ENCODE results near the gene DCAF11. TPM values are rescaled to one million over a fixed set of nuclear protein-coding genes. Genes with fewer than 3 reads are reported as not detected.

DCAF11 gene
- total RNA-seq, 1 donor from 2014 or later: 75.6 TPM

DNA sequence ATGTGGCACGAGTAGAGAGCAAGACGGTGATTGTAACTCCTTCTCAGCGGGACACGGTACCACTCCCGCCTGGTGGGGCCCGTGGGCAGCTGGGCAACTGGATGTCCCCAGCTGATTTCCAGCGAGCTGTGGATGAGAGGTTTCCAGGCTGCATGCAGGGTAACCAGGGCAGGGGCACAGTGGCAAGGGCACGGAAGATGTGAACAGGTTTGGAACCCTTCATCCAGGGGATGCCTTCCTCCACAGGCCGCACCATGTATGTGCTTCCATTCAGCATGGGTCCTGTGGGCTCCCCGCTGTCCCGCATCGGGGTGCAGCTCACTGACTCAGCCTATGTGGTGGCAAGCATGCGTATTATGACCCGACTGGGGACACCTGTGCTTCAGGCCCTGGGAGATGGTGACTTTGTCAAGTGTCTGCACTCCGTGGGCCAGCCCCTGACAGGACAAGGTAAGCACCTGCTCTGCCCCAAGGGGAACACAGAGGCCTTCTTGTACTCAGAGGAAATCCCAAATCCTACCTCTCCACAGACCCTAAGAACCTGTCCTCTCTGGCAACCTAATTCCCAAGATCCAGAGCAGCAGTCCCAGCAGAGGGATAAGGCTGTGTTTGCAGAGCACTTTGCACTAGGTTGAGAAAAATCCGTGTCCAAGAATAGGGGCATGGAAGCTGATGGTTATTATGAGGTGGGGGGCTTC is 16.2 kb upstream of the DCAF11 start:
- no peak for DNase-seq (ENCODE audit: extremely low spot score in 2 of 2)
- intact Hi-C loops (cut with DNase I): no loop called here
- no peaks in the 10 kb centered on the region for H3K36me3 ChIP-seq
- H3K4me3 ChIP-seq: no peak overlapping the region
- no peaks in the 10 kb centered on the region for H3K9me3 ChIP-seq
- peaks cover 18% of the 10 kb centered on the region for H3K4me1 ChIP-seq
- no peaks in the 10 kb centered on the region for H3K27me3 ChIP-seq
- H3K27ac ChIP-seq: no peak overlapping the region
- TF ChIP-seq POLR2AphosphoS5 (IDR thresholded peaks at IDR 0.05; ENCODE audit: insufficient read depth in 1 of 2, low read depth in 1 of 2) (no peak), POLR2A (IDR thresholded peaks at IDR 0.05) (no peak)
- TF ChIP-seq, protein P1, sequence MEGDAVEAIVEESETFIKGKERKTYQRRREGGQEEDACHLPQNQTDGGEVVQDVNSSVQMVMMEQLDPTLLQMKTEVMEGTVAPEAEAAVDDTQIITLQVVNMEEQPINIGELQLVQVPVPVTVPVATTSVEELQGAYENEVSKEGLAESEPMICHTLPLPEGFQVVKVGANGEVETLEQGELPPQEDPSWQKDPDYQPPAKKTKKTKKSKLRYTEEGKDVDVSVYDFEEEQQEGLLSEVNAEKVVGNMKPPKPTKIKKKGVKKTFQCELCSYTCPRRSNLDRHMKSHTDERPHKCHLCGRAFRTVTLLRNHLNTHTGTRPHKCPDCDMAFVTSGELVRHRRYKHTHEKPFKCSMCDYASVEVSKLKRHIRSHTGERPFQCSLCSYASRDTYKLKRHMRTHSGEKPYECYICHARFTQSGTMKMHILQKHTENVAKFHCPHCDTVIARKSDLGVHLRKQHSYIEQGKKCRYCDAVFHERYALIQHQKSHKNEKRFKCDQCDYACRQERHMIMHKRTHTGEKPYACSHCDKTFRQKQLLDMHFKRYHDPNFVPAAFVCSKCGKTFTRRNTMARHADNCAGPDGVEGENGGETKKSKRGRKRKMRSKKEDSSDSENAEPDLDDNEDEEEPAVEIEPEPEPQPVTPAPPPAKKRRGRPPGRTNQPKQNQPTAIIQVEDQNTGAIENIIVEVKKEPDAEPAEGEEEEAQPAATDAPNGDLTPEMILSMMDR (IDR thresholded peaks at IDR 0.05): no peak

DNA sequence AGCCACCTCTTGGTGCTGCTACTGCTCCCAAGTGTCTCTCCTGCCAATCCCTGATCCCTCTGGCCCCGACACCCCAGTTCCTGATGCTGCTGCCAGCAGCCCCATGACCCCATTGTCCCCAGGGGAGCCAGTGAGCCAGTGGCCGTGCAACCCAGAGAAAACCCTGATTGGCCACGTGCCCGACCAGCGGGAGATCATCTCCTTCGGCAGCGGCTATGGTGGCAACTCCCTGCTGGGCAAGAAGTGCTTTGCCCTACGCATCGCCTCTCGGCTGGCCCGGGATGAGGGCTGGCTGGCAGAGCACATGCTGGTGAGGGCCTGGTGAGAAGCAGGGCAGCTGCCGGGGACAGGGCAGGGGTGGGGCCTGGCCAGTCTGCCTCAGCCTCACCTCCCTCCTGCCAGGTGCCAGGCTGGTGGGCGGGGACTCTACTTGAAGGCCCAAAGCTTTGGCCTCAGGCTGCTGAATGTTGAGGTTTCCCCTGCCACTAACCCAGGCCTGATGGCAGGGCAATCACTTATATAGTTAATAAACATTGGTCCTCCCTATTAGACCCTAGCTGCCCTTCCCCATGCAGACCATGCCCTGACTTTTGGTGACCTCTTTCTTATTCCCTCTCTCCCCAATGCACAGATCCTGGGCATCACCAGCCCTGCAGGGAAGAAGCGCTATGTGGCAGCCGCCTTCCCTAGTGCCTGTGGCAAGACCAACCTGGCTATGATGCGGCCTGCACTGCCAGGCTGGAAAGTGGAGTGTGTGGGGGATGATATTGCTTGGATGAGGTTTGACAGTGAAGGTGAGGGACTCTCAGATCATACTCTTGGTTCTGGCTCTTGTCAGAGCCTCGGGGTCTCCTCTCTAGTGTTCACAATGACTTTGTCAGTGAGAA is 15.4 kb upstream of the DCAF11 start:
- Histone ChIP-seq H3K4me3 (no peak overlapping the region), H3K9me3 (no peaks in the 10 kb centered on the region), H3K27ac (no peak overlapping the region), H3K27me3 (no peaks in the 10 kb centered on the region), H3K36me3 (no peaks in the 10 kb centered on the region), H3K4me1 (peaks cover 14% of the 10 kb centered on the region)
- TF ChIP-seq, protein P1 (IDR thresholded peaks at IDR 0.05): no peak
- TF ChIP-seq POLR2AphosphoS5 (IDR thresholded peaks at IDR 0.05; ENCODE audit: insufficient read depth in 1 of 2, low read depth in 1 of 2): no peak
- no peak for TF ChIP-seq POLR2A (IDR thresholded peaks at IDR 0.05)
- intact Hi-C loops (cut with DNase I): no loop called here
- no peak for DNase-seq (ENCODE audit: extremely low spot score in 2 of 2)

DNA sequence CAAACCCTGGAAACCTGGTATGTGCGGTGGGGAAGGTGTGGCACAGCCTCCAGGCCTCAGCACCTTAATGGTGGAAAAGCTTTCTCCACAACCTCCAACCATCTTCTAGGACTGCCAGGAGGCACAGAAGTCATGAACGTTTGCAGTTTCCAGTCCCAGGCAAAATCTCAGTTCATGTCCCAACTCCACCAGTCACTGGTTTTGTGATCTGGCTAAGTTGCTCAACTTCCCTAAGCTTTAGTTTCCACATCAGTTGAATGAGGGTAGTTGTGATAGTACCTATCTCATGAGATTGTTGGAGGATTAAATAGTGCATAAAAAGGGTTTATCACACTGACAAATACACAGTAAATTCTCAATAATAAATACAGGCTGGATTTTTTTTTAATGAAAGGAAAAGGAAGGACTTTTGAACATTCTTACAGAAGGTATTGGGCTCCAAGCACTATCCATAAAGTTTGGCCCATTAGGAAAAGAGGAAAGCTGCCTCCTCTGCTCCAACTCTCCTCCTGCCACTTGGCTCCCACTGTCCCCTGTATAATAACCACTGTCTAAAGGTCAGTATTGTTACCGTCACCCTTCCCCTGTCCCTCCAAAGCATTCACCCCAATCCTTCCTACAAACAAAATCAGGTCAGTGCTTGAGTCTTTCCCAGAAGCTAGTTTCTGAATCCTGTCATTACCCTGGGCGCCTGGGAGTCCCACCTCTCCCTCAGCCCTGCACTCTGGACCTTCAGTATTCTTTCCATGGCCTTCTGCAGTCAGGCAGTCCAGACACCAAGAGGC is 14.2 kb upstream of the DCAF11 start:
- no peaks in the 10 kb centered on the region for H3K27me3 ChIP-seq
- no peak for TF ChIP-seq POLR2AphosphoS5 (IDR thresholded peaks at IDR 0.05; ENCODE audit: insufficient read depth in 1 of 2, low read depth in 1 of 2)
- TF ChIP-seq, protein P1 (IDR thresholded peaks at IDR 0.05): no peak
- no peak for TF ChIP-seq POLR2A (IDR thresholded peaks at IDR 0.05)
- intact Hi-C loops (cut with DNase I): loop anchor here (5.0 kb wide), 1 partner anchor 43 kb away; no protein-coding TSS in a partner anchor
- DNase-seq (ENCODE audit: extremely low spot score in 2 of 2): no peak
- H3K4me3 ChIP-seq: no peak overlapping the region
- H3K9me3 ChIP-seq: no peaks in the 10 kb centered on the region
- H3K27ac ChIP-seq: no peak overlapping the region
- no peaks in the 10 kb centered on the region for H3K36me3 ChIP-seq
- peaks cover 6% of the 10 kb centered on the region for H3K4me1 ChIP-seq

DNA sequence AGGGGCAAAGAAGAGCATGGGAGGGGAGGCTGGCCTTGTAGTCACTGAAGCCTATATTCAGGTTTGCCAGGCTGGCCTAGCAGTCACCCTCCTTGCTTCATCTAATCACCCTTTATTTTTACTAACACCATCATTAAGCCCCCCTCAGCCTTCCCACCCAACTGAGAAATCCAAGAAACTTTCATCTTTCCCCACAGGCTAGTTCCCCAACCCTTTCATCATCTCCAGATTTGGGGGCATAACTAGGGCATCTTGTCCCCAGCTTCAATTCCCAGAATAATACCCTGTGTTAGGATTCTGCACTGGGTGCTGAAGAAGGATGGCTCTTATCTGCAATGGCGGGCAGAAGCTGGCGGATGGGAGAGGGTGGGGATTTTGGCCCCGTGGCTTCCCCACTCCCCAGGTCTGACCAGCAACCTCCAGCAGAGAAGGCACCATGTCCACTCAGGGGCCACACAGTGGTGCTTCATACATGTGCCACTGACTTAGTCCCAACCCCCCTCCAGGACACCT is 13.5 kb upstream of the DCAF11 start:
- TF ChIP-seq POLR2AphosphoS5 (IDR thresholded peaks at IDR 0.05; ENCODE audit: insufficient read depth in 1 of 2, low read depth in 1 of 2) (no peak), POLR2A (IDR thresholded peaks at IDR 0.05) (no peak)
- TF ChIP-seq, protein P1 (IDR thresholded peaks at IDR 0.05): no peak
- Histone ChIP-seq H3K4me1 (no peaks in the 10 kb centered on the region), H3K27me3 (no peaks in the 10 kb centered on the region), H3K9me3 (no peaks in the 10 kb centered on the region), H3K27ac (no peak overlapping the region), H3K4me3 (no peak overlapping the region), H3K36me3 (no peaks in the 10 kb centered on the region)
- intact Hi-C loops (cut with DNase I): loop anchor here (5.0 kb wide), 1 partner anchor 44 kb away; no protein-coding TSS in a partner anchor
- no peak for DNase-seq (ENCODE audit: extremely low spot score in 2 of 2)

Data from vagina (tissue), 2 donors.